ENCODE measurements around the gene STRADA.

STRADA gene

DNA sequence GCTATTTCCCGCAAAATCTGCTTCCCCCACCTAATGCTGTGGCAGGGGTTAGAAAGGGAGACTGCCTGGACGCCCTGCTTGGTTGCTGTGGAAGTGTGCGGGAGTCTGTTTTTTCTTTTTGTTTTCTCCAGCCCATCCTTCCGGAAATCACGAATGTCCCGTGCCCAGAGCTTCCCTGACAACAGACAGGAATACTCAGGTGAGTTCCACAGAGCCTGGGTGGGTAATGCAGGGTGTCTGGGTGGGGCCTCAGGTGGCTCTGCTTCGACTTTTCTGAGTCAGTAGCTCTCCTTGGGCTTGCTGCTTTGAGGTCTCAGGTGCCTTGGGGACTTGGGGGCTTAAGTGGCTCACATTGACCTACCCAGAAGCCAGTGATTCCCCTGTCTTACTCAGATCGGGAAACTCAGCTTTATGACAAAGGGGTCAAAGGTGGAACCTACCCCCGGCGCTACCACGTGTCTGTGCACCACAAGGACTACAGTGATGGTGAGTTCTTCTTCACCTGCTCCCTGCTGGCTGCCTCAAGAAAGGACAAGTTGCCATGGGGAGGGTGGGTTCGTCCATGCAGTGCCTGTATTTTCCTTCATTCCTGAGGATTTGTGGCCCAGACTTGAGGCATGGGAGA, 53.1 kb downstream of the STRADA start:
- ATAC-seq: no peak
- TF ChIP-seq PPARA (CRISPR knock-in tag; IDR thresholded peaks at IDR 0.05; ENCODE audit: borderline replicate concordance): no peak
- no peak for TF ChIP-seq CSDC2 (CRISPR knock-in tag; IDR thresholded peaks at IDR 0.05)
- TF ChIP-seq ZNF70 (CRISPR knock-in tag; IDR thresholded peaks at IDR 0.05): no peak
- TF ChIP-seq ZFP3 (CRISPR knock-in tag; IDR thresholded peaks at IDR 0.05): no peak
- no peak for TF ChIP-seq ISL1 (CRISPR knock-in tag; IDR thresholded peaks at IDR 0.05)
- TF ChIP-seq, protein P1, sequence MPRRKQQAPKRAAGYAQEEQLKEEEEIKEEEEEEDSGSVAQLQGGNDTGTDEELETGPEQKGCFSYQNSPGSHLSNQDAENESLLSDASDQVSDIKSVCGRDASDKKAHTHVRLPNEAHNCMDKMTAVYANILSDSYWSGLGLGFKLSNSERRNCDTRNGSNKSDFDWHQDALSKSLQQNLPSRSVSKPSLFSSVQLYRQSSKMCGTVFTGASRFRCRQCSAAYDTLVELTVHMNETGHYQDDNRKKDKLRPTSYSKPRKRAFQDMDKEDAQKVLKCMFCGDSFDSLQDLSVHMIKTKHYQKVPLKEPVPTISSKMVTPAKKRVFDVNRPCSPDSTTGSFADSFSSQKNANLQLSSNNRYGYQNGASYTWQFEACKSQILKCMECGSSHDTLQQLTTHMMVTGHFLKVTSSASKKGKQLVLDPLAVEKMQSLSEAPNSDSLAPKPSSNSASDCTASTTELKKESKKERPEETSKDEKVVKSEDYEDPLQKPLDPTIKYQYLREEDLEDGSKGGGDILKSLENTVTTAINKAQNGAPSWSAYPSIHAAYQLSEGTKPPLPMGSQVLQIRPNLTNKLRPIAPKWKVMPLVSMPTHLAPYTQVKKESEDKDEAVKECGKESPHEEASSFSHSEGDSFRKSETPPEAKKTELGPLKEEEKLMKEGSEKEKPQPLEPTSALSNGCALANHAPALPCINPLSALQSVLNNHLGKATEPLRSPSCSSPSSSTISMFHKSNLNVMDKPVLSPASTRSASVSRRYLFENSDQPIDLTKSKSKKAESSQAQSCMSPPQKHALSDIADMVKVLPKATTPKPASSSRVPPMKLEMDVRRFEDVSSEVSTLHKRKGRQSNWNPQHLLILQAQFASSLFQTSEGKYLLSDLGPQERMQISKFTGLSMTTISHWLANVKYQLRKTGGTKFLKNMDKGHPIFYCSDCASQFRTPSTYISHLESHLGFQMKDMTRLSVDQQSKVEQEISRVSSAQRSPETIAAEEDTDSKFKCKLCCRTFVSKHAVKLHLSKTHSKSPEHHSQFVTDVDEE (CRISPR knock-in tag; IDR thresholded peaks at IDR 0.05): no peak
- no peak for TF ChIP-seq ZC3H10 (CRISPR knock-in tag; IDR thresholded peaks at IDR 0.05)
- TF ChIP-seq, protein P2, sequence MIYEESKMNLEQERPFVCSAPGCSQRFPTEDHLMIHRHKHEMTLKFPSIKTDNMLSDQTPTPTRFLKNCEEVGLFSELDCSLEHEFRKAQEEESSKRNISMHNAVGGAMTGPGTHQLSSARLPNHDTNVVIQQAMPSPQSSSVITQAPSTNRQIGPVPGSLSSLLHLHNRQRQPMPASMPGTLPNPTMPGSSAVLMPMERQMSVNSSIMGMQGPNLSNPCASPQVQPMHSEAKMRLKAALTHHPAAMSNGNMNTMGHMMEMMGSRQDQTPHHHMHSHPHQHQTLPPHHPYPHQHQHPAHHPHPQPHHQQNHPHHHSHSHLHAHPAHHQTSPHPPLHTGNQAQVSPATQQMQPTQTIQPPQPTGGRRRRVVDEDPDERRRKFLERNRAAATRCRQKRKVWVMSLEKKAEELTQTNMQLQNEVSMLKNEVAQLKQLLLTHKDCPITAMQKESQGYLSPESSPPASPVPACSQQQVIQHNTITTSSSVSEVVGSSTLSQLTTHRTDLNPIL (CRISPR knock-in tag; IDR thresholded peaks at IDR 0.05; ENCODE audit: low read depth): no peak
- TF ChIP-seq BACH2 (CRISPR knock-in tag; IDR thresholded peaks at IDR 0.05; ENCODE audit: borderline replicate concordance): no peak
- no peak for TF ChIP-seq RARB (CRISPR knock-in tag; IDR thresholded peaks at IDR 0.05)
- TF ChIP-seq SNAI2 (CRISPR knock-in tag; IDR thresholded peaks at IDR 0.05): no peak
- no peak for TF ChIP-seq TCF4 (CRISPR knock-in tag; IDR thresholded peaks at IDR 0.05; ENCODE audit: borderline replicate concordance)

DNA sequence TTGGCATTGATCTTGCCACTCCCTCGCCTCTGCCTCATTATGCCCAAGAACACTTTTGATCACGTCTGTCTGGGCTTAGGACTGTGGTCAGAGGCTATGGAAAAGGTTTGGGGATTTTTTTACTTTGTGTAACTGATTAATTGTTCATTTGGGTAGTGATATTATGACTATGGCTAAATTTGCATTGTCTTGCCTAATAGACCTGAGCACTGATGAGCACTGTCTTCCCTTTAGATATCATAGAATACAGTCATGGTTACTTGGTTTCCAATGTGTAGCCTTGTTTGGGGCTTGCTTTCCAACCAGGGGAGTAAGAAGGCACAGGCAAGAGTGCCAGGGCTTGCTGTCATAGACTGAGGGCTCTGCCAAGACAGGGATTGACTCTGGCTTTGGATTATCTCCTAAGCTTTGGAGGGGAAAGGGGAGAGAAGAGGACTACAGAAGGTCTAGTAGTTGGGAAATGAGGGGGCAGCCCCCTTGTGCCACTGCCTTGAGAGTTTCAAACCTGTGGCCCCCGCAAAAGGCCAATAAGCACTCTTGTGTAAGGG, 55.4 kb downstream of the STRADA start:
- TF ChIP-seq, protein P1 (CRISPR knock-in tag; IDR thresholded peaks at IDR 0.05): no peak
- no peak for TF ChIP-seq GLIS3 (CRISPR knock-in tag; IDR thresholded peaks at IDR 0.05)
- no peak for TF ChIP-seq ISL1 (CRISPR knock-in tag; IDR thresholded peaks at IDR 0.05)
- TF ChIP-seq PPARA (CRISPR knock-in tag; IDR thresholded peaks at IDR 0.05; ENCODE audit: borderline replicate concordance): no peak
- TF ChIP-seq BACH2 (CRISPR knock-in tag; IDR thresholded peaks at IDR 0.05; ENCODE audit: borderline replicate concordance): no peak
- TF ChIP-seq SNAI2 (CRISPR knock-in tag; IDR thresholded peaks at IDR 0.05): no peak
- no peak for TF ChIP-seq ZNF70 (CRISPR knock-in tag; IDR thresholded peaks at IDR 0.05)
- TF ChIP-seq RARB (CRISPR knock-in tag; IDR thresholded peaks at IDR 0.05): no peak
- TF ChIP-seq TCF4 (CRISPR knock-in tag; IDR thresholded peaks at IDR 0.05; ENCODE audit: borderline replicate concordance): no peak
- TF ChIP-seq CSDC2 (CRISPR knock-in tag; IDR thresholded peaks at IDR 0.05): no peak
- TF ChIP-seq, protein P3, sequence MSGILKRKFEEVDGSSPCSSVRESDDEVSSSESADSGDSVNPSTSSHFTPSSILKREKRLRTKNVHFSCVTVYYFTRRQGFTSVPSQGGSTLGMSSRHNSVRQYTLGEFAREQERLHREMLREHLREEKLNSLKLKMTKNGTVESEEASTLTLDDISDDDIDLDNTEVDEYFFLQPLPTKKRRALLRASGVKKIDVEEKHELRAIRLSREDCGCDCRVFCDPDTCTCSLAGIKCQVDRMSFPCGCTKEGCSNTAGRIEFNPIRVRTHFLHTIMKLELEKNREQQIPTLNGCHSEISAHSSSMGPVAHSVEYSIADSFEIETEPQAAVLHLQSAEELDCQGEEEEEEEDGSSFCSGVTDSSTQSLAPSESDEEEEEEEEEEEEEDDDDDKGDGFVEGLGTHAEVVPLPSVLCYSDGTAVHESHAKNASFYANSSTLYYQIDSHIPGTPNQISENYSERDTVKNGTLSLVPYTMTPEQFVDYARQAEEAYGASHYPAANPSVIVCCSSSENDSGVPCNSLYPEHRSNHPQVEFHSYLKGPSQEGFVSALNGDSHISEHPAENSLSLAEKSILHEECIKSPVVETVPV (CRISPR knock-in tag; IDR thresholded peaks at IDR 0.05): no peak
- TF ChIP-seq ZFP3 (CRISPR knock-in tag; IDR thresholded peaks at IDR 0.05): no peak

DNA sequence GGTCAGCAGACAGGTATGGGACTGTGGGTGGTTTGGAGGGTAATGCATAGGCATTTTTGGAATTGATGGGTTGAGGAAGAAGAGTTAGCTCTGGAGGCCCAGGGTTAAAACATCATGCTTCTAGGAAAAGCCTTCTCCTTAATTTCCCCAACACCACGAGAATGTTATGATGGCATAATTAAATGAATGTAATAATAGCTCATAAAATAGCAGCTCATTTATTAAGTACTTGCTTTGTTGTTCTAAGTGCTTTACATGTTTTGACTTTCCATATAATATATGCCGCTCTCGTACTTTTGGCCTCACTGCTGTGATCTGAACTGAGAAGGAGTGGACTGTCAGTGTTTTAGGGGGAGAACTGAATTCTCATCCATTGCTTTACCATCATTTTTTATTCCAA, 56.0 kb downstream of the STRADA start:
- no peak for ATAC-seq
- TF ChIP-seq ESRRG (CRISPR knock-in tag; IDR thresholded peaks at IDR 0.05) (no peak), TCF4 (CRISPR knock-in tag; IDR thresholded peaks at IDR 0.05; ENCODE audit: borderline replicate concordance) (no peak), ISL1 (CRISPR knock-in tag; IDR thresholded peaks at IDR 0.05) (no peak), OSR1 (CRISPR knock-in tag; IDR thresholded peaks at IDR 0.05) (no peak), ZNF8 (CRISPR knock-in tag; IDR thresholded peaks at IDR 0.05) (no peak), BACH2 (CRISPR knock-in tag; IDR thresholded peaks at IDR 0.05; ENCODE audit: borderline replicate concordance) (no peak), ZC3H10 (CRISPR knock-in tag; IDR thresholded peaks at IDR 0.05) (no peak)
- TF ChIP-seq, protein P4, sequence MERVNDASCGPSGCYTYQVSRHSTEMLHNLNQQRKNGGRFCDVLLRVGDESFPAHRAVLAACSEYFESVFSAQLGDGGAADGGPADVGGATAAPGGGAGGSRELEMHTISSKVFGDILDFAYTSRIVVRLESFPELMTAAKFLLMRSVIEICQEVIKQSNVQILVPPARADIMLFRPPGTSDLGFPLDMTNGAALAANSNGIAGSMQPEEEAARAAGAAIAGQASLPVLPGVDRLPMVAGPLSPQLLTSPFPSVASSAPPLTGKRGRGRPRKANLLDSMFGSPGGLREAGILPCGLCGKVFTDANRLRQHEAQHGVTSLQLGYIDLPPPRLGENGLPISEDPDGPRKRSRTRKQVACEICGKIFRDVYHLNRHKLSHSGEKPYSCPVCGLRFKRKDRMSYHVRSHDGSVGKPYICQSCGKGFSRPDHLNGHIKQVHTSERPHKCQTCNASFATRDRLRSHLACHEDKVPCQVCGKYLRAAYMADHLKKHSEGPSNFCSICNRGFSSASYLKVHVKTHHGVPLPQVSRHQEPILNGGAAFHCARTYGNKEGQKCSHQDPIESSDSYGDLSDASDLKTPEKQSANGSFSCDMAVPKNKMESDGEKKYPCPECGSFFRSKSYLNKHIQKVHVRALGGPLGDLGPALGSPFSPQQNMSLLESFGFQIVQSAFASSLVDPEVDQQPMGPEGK (CRISPR knock-in tag; IDR thresholded peaks at IDR 0.05; ENCODE audit: borderline replicate concordance): no peak
- TF ChIP-seq, protein P5, sequence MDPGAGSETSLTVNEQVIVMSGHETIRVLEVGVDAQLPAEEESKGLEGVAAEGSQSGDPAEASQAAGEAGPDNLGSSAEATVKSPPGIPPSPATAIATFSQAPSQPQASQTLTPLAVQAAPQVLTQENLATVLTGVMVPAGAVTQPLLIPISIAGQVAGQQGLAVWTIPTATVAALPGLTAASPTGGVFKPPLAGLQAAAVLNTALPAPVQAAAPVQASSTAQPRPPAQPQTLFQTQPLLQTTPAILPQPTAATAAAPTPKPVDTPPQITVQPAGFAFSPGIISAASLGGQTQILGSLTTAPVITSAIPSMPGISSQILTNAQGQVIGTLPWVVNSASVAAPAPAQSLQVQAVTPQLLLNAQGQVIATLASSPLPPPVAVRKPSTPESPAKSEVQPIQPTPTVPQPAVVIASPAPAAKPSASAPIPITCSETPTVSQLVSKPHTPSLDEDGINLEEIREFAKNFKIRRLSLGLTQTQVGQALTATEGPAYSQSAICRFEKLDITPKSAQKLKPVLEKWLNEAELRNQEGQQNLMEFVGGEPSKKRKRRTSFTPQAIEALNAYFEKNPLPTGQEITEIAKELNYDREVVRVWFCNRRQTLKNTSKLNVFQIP (CRISPR knock-in tag; IDR thresholded peaks at IDR 0.05; ENCODE audit: borderline replicate concordance, low read depth): no peak
- TF ChIP-seq, protein P2 (CRISPR knock-in tag; IDR thresholded peaks at IDR 0.05; ENCODE audit: low read depth): no peak

More for the DNA sequence above, 55.4 kb downstream of the STRADA start:
- ATAC-seq: no peak

Measured in SK-N-SH treated with all-trans-retinoic acid at 6 μM for 48 hours (cell line).